ENCODE measurements around the gene EN1.

DNA sequence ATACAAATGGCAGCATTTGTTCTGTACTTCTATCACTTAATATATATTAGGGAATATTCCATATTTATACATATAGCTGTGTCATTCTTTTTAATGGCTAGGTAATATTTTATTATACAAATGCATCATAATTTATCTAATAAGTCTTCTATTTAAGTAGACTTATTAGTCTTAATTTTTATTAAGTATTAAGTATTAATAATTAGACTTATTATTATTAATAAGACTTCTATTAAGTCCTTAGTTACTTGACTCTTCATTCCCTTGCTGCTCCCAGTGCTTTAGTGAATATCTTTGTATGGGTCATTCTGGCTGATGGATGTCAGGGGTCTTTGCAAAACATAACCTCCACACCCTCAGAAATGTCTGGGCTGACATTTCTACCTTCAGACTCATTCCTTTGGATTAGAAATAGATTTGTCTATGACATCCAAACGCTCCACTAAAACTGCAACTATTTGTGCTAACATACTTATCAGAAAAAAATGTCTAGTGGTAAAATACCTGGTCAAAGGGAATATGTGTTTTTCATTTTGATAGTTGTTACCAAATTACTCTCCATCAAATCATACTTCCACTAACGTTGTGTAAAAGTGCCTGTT is 35.8 kb downstream of the EN1 start:
- TF ChIP-seq POLR2AphosphoS5 (IDR thresholded peaks at IDR 0.05; ENCODE audit: low read depth, low read length), result no peak
- no peak for TF ChIP-seq POLR2A (IDR thresholded peaks at IDR 0.05; ENCODE audit: low read depth, low read length)
